Activated gamma-delta T cell treated with Interleukin-2 at 50 U/mL for 16 hours (primary cell): Measurements from ENCODE around the gene ZFYVE16.
"Not testable (repeated sequence)": the region's sequence is repeated elsewhere in the genome, so short reads cannot be mapped to it uniquely, and the experiment has no call there.

Experiments used
- DNase-seq: peaks from one replicate; pipeline ENCODE4 v3.0.0-alpha.2; 2020

Gene ZFYVE16

DNA sequence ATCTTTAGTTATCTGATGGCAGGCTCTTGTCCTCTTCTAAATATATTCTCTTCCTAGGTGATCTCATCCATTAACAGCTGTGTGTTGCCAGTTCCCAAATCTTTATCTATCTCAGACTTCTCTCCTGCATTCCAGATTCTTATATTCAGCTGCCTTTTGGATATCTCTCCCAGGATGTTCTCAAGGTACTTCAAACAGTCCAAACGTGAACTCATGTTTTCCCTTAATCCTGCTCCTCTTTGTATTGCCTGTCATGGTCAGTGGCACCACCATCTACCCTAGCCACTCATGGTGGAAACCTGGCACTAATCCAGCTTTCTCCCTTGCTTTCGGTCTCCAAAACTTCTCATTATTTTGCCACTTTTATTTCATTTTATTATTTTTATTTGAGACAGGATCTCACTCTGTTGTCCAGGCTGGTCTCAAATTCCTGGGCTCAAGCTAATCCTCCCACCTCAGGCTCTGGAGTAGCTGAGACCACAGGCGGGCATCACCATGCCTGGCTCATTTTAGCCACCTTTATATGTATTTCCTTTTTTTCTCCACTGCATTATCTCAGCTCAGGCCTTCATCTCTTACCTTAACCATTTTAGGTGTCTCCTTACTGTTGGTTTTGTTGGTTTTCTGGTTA is 3.8 kb downstream of the ZFYVE16 start:
- DNase-seq, result no peak

DNA sequence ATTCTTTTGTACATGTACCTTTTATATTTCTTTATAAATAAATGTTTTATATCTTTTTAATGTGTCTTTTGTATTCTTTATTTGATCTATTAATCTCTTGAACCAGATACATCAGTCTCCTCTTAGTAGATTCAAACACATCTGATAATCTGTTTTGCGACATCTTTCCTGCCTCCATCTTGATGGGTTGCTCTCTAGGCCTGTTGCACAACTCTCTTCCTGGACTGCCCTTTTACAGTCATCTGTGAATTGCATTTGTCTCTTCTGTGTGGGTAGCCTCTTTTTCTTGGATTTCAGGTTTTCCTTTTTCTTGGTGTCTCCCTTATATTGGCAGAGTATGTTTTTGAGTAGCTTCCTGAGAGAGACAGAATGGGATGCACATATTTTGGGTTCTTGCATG is 6.2 kb downstream of the ZFYVE16 start:
- no peak for DNase-seq

GRCh38 chr5:80417973-80418372 is 10.1 kb downstream of the ZFYVE16 start:
- DNase-seq, result no peak

DNA sequence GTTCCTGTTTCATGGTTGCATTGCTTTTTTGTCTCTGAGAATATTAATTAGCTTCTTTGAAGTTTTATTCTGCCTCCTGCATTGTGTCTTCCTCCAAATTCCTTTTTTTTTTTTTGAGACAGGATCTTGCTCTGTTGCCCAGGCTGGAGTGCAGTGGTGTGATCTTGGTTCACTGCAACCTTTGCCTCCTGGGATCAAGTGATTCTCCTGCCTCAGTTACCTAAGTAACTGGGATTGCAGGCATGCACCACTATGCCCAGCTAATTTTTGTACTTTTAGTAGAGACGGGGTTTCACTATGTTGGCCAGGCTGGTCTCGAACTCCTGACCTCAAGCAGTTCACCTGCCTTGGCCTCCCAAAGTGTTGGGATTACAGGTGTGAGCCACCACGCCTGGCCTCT is 16.5 kb downstream of the ZFYVE16 start:
- DNase-seq, result not testable (repeated sequence)

DNA sequence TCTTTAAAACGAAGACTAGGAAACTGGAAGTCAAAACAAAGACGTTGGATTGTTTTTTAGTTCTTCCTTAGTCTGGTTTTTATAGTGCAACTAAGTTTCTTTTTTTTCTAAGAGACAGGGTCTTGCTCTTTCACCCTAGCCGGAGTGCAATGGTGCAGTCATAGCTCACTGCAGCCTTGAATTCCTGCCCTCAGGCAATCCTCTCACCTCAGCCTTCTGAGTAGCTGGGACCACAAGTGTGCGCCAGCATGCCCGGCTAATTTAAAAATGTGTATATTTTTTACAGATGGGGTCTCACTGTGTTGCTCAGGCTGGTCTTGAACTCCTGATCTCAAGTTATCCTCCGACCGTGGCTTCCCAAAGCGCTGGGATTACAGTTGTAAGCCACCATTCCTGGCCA is 27.6 kb downstream of the ZFYVE16 start:
- no peak for DNase-seq

GRCh38 chr5:80437326-80437725 is 29.5 kb downstream of the ZFYVE16 start:
- DNase-seq, result no peak

GRCh38 chr5:80438739-80439138 is 30.9 kb downstream of the ZFYVE16 start:
- no peak for DNase-seq

DNA sequence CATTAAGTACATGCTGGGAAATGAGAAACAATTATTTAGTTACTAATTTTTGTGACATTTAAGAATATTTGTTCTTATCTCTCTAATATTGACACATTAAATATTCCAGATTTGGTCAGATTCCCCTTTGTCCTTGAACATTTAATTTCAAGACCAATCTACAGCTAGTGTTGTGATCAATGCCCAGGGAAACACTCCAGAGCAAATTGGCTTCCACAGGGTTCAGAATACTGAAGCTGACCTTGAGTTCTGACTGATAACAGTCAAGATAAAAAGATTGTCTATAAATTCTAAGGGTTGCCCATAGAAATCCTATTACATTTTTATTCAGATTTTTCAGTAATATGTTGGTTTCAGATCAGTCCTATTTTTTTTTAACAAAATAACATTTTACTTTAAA is 31.3 kb downstream of the ZFYVE16 start:
- DNase-seq, result no peak

DNA sequence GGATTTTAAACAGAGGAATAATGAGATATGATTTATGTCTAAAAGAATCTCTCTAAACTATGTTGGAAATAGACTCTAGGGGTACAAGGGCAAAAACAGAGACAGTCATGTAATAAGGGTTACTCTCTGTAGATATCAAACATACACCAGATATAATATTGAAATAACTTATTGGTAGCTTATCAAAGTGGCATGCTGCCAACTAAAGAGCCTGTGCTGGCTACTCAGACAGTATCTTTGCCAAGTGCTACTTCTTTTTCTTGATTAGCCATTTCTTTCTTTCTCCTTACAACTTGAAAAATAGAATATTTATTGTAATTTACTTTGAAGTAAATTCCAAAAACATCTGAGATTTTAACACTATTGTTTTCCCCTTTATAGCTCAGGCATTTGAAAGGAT is 34.9 kb downstream of the ZFYVE16 start:
- DNase-seq, result no peak

DNA sequence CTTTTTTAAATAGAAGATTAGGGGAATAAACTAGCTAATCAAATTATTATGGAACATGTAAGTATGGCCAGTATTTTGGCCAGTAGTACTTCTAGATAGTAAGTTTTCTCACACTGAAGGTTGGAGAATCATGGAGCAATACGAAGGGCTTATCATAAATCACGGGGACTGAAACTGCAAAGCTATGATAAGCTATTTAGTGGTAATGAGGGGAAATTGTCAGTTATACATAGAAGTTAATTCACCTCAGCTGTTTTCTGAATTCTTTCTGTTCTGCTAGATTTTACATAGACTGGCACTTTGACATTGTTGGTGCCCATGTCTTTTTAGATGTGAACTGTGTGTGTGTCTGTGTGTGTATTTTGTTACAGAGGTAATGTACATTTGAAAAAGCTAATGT is 45.5 kb downstream of the ZFYVE16 start:
- no peak for DNase-seq

- DNase-seq, result no peak
Measured at GRCh38 chr5:80463269-80463668, 55.4 kb downstream of the ZFYVE16 start.

DNA sequence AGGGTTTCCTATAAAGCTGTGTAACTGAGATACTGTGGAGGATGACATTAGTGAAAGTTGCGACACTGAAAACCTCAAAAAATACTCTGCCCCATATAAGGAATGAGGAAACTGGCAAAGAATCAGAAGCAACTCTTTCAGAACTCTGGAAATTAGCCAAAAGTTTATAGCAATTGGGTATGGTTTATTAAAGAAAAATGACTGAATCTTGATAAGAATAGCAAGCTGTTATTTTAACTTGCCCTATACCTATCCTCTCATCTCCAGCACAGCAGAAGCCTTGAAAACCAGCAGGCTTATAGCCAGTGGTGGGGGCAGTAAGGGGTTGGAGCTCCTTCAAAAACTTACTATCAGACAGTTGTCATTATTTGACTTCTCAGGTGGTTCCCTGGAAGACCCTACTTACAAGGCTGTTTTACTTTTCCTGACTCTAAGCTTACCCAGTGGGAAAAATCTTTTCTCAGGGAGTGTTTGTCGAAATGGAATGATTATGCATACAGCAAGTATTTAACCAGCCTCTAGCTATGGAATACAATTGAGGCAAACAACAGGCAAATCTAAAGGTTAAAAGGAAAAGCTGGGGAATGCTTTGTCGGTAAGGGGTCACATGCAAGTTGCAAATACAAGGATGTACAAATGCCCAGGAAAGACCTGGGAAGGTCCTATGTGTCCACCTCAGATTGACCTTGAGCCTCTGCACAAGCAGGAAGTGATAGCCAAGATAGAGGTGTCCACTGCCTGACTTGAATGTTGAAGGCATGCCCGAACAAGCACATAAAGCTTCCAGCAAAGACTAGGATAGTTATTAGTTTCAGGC is 59.0 kb downstream of the ZFYVE16 start:
- DNase-seq, result no peak

GRCh38 chr5:80468131-80468530 is 60.3 kb downstream of the ZFYVE16 start:
- no peak for DNase-seq

- DNase-seq, result not testable (repeated sequence)
Measured at GRCh38 chr5:80470631-80471030, 62.8 kb downstream of the ZFYVE16 start.

GRCh38 chr5:80474929-80475328 is 67.1 kb downstream of the ZFYVE16 start:
- DNase-seq, result no peak

GRCh38 chr5:80479713-80480112 is 71.8 kb downstream of the ZFYVE16 start:
- DNase-seq, result no peak

DNA sequence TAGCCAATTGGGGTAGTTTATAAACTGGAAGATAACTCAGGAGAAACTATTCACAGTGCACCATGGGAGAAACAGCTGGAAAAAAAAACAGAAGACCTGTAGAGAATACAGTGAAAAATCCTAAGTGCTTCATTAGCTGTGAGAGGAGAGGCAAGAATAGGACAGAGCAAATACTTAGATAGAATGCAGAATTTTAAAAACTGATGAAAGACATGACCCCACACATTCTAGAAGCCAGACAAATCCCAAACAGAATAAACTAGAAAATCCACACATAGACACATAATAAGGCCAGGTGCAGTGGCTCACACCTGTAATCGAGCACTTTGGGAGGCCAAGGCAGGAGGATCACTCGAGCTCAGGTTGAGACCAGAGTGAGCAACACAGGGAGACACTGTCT is 72.5 kb downstream of the ZFYVE16 start:
- DNase-seq, result no peak

DNA sequence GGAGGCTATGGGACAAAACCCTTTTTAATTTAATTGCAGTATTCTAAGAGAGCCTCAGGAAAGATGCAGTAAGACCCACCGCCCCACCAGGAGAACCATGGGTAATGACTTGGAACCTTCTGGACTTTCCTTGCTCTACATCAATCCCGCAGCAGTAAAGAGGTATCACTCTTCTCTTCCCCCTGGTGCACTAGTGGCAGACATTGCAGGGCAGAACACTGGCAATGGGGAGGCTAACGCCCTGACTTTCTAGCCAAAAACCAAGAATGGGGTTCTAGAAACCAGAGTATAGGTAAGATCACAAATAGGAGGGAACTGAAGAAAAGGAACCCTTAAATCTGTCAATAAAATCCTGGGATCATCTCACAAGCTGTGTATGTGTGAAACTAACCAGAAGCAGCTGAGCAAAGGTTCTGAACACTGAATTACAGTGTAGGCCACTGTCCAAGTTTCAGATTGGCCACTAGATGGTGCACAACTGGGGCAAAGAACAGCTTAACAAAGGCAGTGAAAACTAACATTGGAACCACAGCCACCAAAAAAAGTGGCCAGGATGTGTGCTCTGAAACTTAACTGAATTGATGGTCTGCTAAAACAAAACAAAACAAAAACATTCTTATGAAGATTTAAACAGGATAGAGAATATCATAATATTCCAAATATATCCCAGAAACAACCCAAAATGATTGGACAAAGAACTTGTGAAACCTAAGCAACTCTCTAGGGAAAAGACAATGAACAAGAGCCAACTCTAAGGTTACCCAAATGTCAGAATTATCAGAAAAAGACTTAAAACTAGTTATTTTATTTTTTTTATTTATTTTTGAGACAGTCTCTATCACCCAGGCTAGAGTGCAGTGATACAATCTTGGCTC is 73.4 kb downstream of the ZFYVE16 start:
- no peak for DNase-seq

GRCh38 chr5:80482578-80482977 is 74.7 kb downstream of the ZFYVE16 start:
- no peak for DNase-seq

- no peak for DNase-seq
Measured at GRCh38 chr5:80483636-80484232, 75.9 kb downstream of the ZFYVE16 start.

DNA sequence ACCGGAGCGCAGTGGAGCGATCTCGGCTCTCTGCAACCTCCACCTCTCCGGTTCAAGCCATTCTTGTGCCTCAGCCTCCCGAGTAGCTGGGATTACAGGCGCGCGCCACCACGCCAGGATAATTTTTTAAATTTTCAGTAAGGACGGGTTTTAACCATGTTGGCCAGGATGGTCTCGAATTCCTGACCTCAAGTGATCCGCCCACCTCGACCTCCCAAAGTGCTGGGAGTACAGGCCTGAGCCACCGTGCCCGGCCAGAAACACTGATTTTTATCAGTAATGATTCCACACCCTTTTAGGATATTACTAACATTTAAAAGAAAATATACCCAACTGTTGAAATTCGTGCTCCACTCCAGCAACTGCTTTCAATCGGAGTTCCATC is 79.6 kb downstream of the ZFYVE16 start:
- no peak for DNase-seq

GRCh38 chr5:80487829-80488721 is 80.2 kb downstream of the ZFYVE16 start, which contains the start of gene FAM151B:
FAM151B (plus strand) TSS chr5:80488100; CDS start chr5:80488124, 24 bp downstream.
- peak; percentile 22 for DNase-seq
